HL-60/S4 treated with phorbol 12-myristate 13-acetate at 8.2 ng/mL for 4 days and 3 days (cell line): Measurements from ENCODE around the gene SSMEM1.
"Not testable (repeated sequence)": the region's sequence is repeated elsewhere in the genome, so short reads cannot be mapped to it uniquely, and the experiment has no call there.

Source experiments
- in situ Hi-C: fragments of 300-500 bp; cut with MboI; formaldehyde crosslinking; loops from 2 replicates; pipeline ENCODE4 v1.15.0; 2022; ENCODE audit warnings: low sequenced_read_pairs

The SSMEM1 gene, protein sequence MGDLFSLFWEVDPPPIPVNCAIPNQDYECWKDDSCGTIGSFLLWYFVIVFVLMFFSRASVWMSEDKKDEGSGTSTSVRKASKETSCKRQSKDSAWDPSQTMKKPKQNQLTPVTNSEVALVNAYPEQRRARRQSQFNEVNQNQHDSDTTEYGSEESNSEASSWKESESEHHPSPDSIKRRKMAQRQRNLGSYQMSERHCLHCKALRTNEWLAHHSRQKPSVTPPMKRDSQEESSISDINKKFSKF

DNA sequence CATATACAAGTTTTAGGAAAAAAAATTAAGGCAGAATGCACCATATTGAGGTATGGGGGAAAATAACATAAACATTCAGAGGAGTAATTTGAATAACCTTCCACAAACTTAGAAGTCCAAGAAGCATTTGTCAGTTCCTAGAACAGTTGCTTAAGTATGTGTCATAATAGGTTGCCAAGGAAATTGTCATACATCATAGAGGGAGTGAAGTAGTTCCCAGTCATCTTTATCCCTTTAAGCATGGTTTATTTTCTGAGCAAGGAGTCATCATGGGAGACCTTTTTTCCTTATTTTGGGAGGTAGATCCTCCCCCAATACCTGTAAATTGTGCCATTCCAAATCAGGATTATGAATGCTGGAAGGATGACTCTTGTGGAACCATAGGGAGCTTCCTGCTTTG lies at the start of gene SSMEM1:
TSS of gene SSMEM1 (plus strand) at position 219 of the 400 bp plus-strand sequence. CDS start at position 270, 51 bp downstream.
- in situ Hi-C loops: no loop called here

DNA sequence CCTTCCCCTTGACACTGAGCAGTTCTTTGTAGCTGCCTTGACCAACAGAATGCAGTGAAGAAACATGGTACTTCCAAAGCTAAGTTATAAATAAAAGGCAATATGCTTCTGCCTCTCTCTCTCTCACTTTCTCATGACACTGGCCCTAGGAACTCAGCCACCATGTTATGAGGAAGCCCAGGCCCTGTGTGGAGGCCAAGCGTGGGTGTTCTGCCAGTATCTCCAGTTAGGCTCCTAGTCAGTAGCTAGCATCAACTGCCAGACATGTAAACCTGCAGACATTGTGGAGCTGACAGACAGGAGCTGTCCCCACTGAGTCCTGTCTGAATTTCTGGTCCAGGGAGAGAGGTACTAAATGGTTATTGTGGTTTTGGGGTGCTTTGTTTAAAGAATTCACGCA lies 47.6 kb upstream of the SSMEM1 start:
- in situ Hi-C loops: no loop called here

DNA sequence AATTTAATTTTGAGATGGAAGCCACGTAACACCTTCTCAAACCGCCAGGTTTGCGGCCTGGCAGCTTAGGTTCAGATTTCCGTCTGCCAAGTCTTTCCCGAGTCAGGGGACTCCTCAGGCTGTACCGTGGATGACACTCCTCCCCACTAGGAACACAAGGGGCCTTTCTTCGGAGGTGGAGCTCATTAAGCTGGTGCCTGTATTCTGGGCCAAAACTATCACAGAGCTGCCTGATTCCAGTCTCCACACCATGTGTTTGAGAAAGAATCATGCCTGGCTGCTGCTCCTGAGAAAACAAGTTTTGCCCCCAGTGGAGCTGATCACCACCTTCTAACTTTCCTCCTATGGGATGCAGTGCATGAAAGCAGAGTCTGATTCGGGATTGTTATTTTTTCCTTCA lies 47.2 kb upstream of the SSMEM1 start:
- in situ Hi-C loops: no loop called here

DNA sequence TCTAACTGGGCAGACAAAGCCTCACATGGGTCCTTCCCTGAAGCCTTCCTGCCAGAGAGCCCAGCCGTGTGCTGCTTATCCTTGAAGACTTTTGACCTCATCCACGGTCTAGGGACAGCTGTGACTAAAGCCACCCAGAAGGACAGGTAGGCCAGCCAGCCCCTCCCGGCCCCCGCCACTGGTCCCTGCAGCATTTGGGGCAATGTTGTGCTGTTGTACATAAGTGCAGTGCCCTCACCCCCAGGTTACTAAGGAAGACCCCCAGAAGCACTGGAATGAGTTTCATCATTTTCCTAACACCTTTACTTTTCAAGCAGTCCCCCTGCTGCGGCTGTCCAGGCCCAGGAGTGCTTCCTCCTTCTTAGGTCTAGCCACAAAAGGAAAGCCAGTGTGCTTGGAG lies 45.5 kb upstream of the SSMEM1 start:
- in situ Hi-C loops: no loop called here

DNA sequence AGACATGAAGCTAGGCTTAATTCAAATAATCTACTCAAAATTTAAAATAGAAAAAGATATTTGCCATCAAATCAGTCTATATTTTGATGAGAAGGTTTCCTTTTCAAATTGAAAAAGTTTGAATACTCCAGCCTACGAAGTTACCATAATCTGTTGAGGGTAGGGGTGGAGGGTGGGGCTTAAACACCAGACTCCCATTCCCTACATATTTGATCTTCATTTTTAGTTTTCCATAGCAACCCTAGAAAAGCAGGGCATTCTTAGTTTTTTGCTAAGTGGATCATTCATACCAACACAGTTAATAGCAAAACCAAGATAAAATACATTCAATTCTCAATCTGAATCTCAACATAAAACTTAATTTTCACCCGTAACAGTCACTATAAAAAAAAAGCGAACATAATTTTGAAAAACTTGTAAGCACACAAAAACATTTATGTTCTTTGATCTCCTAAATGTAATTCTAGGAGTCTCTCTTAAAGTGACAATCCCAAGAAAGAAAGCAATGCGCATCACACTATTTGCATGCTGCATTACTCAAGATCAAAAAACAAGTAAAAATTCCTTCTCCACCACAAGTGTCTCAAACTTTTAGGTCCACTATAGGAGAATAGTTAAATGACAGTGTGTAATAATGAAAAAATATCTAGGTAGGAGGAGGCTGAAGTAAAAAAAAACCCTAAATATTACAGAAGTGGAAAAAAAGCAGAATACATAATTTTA lies 33.3 kb upstream of the SSMEM1 start:
- in situ Hi-C loops: no loop called here

DNA sequence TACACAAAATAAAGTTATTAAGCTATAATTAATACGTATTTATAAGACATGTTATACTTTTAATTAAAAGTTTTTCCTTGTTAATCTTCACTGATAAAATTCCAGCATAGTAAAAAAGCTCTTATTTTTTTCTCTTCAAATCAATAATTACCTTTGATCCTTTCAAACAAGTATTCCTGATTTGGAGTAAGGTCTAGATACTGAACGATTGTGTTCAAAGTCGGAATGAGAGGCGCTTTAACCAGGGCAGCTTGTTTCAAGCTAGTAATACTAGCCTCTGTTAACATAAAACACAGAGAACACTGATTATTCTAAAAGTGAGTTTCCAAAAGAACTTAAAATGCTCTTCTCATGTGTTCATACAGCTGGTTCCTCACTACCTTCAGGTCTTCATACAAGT lies 29.4 kb upstream of the SSMEM1 start:
- in situ Hi-C loops: no loop called here

DNA sequence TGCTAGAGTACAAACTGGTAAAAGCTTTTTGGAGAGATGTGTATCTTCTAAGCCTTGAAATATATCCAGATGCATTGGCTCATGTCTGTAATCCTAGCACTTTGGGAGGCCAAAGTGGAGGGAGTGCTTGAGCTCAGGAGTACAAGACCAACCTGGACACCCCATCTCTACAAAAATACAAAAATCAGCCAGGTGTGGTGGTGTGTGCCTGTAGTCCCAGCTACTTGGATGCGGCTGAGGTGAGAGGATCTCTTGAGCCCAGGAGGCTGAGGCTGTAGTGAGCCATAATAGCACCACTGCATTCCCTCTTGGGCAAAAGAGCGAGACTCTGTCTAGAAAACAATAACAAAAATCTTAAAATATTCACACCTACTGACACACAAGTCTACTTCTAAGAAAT lies 28.0 kb upstream of the SSMEM1 start:
- in situ Hi-C loops: no loop called here

DNA sequence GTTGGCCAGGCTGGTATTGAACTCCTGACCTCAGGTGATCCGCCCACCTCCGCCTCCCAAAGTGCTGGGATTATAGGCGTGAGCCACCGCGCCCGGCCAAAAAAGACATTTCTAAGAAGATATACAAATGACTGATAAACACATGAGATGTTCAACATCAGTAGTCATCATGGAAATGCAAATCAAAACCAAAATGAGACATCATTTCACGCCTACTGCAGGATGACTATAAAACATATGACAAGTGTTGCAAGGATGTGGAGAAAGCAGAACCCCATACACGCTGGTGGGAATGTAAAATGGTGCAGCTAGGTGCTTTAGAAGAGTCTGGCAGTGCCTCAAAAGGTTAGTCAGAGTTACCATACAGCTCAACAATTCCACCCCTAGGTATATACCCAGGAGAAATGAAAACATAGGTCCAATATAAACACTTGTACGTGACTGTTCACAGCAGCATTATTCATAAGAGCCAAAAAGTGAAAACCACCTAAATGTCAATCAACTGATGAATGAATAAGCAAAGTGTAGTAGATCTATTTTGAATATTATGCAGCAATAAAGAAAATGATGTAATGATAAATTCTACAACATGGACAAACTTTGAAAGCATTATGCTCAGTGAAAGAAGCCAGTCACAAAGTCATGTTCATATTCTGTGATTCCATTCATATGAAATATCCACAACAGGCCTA lies 26.9 kb upstream of the SSMEM1 start:
- in situ Hi-C loops: no loop called here

DNA sequence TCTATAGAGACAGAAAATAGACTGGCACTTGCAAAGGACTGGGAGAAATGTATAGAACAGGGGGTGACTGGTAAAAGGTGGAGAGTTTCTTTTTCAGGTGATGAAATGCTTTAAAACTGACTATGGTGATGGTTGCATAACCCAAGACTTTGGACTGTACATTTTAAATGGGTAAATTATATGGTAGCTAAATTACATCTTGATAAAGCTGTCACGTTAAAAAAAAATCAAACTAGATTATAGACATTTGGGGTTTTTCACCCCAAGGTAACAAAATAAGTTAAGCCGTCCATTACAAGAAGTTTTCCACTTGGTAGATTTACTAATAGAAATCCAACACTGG lies 26.4 kb upstream of the SSMEM1 start:
- in situ Hi-C loops: no loop called here

DNA sequence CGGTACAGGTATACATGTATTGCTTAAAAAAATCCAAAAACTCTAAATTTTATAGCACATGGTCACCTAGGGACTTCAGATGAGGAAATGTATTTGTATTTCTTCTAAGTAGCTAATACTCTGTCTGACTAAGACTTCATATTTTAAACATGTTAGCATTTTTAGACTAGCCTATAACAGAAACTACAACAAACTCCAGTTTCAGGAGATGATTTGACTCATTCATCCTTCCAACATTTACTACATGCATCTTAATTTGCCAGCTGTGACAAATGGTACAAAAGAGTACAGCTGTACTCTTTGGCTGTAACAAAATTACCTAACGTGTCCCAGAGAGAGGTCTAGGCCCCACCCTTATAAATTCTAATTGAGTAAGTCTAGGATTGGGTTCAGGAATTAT lies 24.7 kb upstream of the SSMEM1 start:
- in situ Hi-C loops: no loop called here

DNA sequence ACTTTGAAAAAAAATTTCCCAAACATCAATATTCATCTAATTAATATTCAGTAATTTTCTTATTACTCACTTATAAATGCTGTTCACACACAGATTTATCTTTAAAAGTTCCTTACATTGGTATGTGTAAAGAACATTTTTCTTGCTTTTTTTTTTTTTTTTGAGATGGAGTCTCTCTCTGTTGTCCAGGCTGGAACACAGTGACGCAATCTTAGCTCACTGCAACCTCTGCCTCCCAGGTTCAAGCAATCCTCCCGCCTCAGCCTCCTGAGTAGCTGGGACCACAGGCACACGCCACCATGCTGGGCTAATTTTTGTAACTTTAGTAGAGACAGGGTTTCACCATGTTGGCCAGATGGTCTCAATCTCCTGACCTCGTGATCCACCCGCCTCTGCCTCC lies 23.3 kb upstream of the SSMEM1 start:
- in situ Hi-C loops: not testable (repeated sequence)

DNA sequence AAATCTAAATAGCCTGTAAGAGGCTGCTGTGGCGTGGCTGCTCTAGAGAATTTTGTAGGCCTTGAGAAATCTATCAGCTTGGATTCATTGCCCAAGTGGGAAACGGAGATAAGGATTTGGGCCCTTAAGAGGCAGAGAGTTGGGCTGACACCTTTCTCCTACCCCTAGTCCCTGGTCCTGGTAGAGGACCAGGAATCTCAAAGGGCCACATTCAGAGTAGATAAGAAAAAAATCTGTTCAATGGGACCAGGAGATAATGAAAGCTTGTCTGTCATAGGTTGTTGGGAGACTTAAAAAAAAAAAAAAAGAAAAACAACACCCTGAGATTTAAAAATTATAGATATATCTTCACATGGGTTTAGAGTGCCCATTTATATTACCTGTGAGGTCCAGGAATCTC lies 20.3 kb upstream of the SSMEM1 start:
- in situ Hi-C loops: no loop called here

DNA sequence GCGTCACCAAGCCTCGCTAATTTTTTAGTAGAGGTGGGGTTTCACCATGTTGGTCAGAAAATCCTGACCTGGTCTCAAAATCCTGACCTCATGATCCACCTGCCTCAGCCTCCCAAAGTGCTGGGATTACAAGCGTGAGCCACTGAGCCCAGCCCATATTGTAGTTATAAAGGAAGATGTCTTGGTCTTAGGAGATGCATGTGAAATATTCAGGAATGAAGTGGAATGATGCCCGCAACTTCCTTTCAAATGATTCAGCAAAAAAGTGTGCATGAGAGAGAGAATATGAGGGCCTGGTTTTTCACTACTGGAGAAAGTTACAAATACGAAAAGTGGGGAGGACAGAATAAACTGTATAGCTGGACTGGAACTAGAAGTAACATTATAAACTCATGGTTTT lies 18.3 kb upstream of the SSMEM1 start:
- in situ Hi-C loops: no loop called here

DNA sequence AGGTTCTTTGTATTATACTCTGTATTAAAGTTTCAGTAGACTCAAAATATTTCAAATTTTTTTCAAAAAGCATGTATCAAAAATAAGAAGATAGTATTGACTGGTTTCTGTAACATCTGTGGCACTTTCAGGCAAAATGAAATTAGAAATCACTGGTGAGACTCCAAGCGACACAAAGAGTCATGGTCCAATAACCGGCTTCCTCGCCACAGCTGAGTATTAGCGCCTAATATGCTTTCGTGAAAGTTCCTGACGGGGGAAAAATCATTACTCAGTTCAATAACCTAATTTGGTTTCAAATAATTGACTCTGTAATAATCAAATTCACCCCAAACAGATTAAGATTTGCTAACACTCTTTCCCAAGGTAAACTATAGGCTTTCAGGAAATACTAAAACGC lies 15.9 kb upstream of the SSMEM1 start:
- in situ Hi-C loops: no loop called here

DNA sequence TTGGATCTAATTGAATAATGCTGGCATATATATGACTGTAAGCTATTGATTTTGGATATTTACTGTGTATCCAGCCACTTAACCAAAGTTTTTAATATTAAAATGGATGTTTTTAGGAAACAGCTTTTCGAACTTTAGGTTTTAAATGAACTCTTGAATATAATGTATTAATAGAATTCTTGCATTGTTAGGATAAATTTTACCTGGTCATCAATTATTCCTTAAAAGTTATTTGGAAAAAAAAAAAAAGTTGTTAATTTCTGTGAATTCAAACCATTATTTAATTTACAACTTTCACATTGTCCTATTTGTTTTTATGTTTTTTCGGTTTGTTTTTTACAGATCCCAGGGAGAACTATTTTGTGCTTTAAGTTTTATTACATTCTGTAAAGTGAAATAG lies 12.3 kb upstream of the SSMEM1 start:
- in situ Hi-C loops: no loop called here

DNA sequence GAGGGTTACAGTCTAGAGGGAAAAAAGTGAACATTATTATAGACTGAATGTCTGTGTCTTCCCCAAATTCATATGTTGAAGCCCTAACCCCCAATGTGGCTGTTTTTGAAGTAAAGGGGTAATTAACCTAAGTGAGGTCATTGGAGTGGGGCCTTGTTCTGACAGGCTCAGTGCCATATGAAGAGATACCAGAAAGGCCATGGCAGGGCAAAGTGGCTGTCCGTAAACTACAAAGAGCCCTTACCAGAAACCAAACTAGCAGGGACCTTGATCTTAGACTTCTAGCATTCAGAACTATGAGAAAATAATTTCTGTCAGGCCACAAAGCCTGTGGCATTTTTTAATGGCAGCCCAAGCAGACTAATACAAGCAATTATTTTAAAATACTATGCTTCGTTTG lies 11.2 kb upstream of the SSMEM1 start:
- in situ Hi-C loops: no loop called here

DNA sequence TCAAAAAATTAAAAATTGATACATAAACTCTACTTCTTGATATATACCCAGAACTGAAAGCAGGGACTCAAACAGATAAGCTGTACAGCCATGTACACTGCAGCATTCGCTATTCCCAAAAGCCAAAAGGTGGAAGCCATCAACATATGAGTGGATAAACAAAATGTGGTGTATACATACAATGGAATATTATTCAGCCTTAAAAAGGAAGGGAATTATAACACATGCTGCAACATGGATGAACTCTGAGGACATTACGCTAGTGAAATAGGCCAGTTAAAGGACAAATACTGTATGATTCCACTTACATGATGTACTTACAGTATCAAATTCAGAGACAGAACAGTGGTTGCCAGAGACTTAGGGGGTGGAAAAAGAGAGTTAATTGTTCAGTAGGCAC lies 10.6 kb upstream of the SSMEM1 start:
- in situ Hi-C loops: no loop called here

DNA sequence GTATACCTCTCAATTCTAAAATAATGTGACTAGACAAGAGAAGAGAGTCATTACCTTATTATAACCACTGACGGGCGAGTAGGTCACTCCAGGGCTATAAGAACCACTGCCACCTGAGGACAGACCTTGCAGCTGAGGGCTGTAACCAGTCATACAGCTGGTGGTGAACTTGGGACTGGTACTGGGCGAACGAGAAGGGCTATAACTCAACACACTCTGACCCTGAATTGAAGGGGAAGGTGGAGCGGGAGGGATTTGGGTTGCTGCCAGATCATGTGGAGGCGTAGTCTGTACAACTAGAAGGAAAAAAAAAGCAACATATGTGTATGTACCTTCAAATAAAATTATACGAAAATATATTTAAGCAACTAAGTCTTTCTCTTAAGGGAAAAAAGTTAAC lies 5.9 kb upstream of the SSMEM1 start:
- in situ Hi-C loops: no loop called here

DNA sequence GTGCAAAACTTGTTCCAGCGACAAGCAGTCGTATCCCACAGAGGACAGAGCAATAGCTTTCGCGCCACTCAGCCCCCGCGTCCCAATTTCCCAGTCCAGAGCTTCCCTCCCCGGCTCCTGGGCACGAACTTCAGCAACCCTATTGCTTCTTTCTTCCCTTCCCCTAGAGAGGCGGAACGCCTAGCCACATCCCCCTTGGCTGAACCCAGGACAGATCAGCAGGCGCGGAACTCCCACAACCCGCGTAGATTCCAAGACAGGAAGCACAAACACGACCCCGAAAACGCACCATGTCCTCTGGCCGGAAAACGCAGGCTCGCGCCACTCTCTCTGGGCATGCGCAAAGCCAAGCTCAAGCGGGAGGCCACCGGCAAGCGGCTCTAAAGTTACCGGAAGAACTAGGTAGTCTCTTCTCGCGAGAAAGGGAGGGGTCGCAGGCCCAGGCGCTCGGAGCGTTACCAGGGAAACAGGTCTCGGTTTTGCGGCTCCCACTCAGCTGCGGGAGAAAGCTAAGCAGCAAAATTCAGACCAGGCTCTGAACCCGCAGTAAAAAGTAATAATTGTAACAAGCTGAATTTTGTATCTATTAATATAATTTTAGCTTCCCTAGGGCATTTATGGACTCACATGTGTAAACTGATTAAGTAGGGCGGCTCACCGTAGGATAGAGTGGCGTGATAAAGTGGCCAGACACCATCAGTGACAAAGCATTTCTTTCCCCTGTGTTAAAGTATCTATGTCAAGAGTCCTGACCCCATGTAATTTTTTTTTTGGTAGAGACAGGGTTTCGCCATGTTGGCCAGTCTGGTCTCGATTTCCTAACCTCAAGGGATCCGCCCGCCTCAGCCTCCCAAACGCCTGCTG lies 2.3 kb upstream of the SSMEM1 start, which contains the start of gene TMEM209:
TSS of gene TMEM209 (minus strand) at position 323 of the 864 bp plus-strand sequence. CDS start at position 292, 31 bp downstream.
- in situ Hi-C loops: no loop called here

DNA sequence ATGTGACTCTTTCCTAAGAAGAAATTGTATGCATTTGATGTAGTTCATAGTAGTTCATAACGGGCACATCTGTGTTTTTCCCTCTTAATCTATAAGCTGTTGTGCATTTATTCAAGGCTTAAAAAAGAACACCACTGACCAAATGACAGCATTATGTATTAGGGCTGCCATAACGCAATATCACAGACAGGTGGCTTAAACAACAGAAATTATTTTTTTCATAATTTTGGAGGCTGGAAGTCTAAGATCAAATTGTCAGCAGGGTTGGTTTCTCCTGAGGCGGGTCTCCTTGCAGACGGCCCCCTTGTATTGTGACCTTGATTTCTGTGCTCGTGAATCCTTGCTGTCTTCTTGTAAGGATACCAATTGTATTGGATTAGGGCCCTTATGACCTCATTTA lies 627 bp upstream of the SSMEM1 start:
- in situ Hi-C loops: no loop called here

DNA sequence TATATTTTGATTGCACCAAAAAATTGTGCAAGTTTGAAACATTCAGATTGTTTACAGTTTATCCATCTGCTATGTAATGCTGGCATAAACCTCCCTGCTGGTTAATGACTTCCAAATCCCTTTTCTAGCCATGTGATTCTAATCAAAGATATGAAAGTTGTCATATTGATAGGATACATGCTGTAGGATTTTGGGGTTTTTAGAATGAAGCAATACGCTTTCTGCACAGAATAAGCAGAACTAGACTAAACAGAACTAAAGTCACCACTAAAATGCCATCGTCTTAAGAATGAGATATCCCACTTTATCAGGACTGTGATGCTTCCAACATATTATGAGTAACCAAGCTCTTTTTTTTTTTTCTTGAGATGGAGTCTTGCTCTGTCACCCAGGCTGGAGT lies 856 bp downstream of the SSMEM1 start:
- in situ Hi-C loops: no loop called here
